ENCODE measurements around the gene CSTPP1.
A peak's percentile ranks its signal among the peaks of the same experiment; 100 is the strongest.

CSTPP1 gene

DNA sequence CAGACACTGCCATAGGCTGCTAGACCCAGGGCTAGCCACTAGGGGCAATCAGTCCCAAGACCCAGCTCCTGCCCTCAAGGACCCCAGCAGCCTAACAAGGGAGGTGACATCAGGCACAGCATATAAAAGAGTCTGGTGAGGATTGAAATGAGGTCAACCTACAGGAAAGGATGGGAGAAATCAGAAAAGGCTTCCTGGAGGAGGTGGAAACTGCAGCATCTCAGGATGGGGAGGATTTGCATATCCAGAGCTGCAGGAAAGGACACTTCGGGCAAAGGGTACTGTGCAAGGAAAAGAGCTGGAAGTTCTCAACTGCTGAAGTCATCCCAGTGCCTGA is 243.1 kb downstream of the CSTPP1 start:
- DNase-seq (ENCODE audit: low spot score): peak; percentile 84
- TF ChIP-seq, protein P1, sequence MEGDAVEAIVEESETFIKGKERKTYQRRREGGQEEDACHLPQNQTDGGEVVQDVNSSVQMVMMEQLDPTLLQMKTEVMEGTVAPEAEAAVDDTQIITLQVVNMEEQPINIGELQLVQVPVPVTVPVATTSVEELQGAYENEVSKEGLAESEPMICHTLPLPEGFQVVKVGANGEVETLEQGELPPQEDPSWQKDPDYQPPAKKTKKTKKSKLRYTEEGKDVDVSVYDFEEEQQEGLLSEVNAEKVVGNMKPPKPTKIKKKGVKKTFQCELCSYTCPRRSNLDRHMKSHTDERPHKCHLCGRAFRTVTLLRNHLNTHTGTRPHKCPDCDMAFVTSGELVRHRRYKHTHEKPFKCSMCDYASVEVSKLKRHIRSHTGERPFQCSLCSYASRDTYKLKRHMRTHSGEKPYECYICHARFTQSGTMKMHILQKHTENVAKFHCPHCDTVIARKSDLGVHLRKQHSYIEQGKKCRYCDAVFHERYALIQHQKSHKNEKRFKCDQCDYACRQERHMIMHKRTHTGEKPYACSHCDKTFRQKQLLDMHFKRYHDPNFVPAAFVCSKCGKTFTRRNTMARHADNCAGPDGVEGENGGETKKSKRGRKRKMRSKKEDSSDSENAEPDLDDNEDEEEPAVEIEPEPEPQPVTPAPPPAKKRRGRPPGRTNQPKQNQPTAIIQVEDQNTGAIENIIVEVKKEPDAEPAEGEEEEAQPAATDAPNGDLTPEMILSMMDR (IDR thresholded peaks at IDR 0.05; ENCODE audit: extremely low read depth, missing control alignments): peak; percentile 51

DNA sequence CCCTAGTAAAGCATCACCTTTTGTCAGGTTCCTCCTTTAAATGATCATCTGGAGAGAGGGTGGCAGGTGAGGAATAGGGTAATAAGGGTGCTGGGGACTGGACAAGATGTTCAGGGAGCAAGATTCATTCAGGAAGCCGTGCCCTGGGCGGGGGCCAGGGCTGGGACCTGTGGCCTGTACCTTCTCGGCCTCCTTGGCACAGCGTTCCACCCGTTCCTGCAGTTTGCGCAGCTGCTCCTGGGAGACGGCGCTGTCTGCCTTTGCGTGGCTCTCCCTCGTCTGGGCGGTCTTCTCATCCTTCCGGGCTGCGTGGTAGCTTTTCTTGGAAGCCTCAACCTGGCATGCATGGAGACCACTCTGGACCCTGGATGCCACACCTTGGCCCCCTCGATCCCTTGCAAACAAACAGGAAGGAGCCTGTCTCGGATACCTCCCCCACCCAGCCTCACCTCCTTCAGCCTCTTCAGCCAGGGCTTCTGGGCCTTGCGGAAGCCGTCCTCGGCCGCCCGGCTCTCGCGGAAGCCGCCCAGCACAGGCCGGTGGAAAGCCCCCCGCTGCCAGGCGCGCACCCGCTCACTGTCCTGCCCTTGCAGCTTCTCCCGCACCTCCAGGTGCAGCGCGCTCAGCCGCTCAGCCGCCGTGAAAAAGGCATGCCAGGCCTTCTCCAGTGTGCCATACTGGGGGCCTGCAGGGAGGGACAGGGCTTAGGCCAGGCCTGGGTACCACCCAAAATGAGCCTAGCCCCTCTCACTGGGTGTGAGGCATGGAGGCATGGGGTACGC is 243.6 kb downstream of the CSTPP1 start:
- TF ChIP-seq, protein P1 (IDR thresholded peaks at IDR 0.05; ENCODE audit: extremely low read depth, missing control alignments): no peak

DNA sequence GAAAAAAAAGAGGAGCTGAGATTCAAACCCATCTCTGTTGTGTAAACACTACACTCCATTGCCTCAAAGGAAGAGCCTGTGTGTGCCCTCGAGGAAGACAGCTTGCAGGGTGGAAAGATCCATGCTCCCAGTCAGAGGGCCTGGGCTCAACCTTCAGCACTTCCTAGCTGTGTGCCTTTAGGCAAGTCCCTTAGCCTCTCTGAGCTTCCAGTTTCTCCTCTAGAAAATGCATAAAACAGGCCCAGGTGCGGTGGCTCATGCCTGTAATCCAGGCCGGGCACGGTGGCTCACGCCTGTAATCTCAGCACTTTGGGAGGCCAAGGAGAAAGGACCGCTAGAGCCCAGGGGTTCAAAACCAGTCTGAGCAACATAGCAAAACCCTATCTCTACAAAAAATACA is 244.7 kb downstream of the CSTPP1 start:
- no peak for DNase-seq (ENCODE audit: low spot score)
- TF ChIP-seq, protein P1 (IDR thresholded peaks at IDR 0.05; ENCODE audit: extremely low read depth, missing control alignments): no peak

More for the DNA sequence above, 243.6 kb downstream of the CSTPP1 start:
- DNase-seq (ENCODE audit: low spot score): no peak

DNA sequence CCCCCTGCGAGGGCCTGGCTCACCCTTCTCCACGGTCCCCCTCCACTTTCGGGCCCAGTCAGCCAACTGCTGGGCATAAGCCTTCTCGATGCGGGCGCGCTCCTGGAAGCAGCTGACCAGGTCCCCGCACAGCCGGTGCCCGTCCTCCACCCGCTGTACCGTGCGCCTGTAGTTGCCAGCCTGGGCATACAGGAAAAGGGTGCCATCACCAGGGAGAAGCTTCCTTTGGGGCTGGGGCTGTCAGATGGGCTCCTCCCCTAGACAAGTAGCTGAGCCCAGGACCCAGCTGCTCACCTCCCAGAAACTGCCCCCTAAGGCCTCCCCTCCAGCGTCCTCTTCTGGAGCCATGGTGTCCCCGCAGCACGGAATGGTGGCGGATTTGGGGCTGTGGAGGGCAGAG is 245.8 kb downstream of the CSTPP1 start:
- TF ChIP-seq, protein P1 (IDR thresholded peaks at IDR 0.05; ENCODE audit: extremely low read depth, missing control alignments): no peak
- no peak for DNase-seq (ENCODE audit: low spot score)

DNA sequence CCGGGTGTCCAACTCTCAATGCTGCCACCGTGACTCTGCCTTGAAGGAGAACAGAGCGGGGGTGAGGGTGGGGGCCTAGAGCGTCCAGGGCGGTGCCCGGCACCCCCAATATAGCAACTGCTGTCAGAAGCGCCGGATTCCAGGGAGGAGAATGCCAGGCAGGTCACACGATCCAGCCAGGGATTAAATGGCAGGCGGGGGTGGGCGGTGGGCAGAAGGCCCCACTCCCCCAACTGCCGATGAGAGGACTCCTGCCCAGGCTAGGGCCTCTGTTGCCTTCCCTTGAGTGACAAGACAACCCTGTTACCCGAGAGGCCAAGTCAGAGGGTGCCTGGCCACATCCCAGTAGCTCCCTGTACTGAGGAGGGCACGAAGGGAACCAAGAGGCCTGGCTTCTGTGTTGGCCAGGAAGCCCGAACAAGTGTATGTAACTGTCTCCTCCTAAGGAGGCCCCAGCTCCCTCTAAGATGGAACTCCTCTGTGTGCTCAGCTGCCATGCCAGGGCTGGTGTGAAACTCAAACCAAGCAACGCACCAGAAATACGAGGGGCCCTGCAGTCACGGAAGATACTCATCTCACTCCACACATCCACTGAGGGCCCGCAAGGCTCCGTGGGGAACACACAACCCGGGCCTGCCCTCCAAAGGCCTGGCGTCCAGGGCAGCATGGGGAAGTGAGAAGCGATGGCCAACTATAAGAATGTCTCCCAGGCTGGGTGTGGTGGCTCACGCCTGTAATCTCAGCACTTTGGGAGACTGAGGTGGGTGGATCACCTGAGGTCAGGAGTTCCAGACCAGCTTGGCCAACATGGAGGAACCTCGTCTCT is 246.7 kb downstream of the CSTPP1 start:
- no peak for DNase-seq (ENCODE audit: low spot score)
- TF ChIP-seq, protein P1 (IDR thresholded peaks at IDR 0.05; ENCODE audit: extremely low read depth, missing control alignments): no peak

DNA sequence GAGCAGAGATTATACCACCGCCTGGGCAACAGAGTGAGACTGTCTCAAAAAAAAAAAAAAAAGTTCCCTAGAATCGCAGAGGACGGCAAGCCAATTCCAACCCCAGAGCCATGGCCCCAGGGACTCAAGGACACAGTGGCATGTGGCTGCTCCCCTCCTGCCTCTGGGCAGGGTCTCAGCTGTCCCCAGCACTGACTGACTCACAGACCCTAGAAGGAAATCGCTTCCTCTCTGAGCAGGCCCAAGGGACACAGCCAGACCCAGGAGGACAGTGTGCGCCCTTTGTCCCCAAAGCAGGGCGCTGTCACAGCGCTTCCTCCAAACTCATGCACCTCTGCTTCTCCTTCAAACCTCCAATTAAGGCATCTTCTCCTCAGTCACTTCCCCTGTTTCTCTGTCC is 247.4 kb downstream of the CSTPP1 start:
- DNase-seq (ENCODE audit: low spot score): no peak
- TF ChIP-seq, protein P1 (IDR thresholded peaks at IDR 0.05; ENCODE audit: extremely low read depth, missing control alignments): no peak

DNA sequence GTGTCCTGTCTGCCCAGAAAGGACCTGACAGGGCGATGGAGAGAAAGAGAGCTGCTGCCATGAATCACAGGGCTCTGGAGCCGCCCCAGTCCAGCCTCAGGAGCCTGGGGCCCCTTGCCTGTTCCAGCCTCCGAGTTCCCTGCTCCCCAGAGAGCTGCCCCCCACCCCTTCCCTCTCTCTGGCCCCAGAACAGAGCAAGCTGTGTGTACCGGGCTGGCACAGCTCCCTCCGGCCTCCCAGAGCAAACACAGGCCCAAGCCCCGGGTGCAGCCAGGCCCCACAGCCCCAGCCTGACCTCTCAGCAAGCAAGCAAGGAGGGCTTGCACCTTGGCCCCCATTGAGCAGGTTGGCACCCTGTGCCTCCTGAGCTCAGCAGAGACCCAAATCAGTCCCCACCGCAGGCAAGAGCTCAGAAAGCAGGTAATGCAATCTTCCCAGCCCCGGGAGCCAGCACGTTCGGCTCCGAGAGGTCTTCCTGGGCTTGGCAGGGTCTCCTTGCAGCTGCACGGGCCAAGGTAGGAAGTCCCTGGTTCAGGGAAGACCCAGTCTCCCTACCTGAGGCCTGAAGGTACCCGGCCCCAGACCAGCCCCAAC is 248.2 kb downstream of the CSTPP1 start:
- TF ChIP-seq, protein P1 (IDR thresholded peaks at IDR 0.05; ENCODE audit: extremely low read depth, missing control alignments): no peak
- DNase-seq (ENCODE audit: low spot score): no peak
